ENCODE measurements around the gene HTR7. TPM values are rescaled to one million over a fixed set of nuclear protein-coding genes. Genes with fewer than 3 reads are reported as not detected.
"Not testable (repeated sequence)": the region's sequence is repeated elsewhere in the genome, so short reads cannot be mapped to it uniquely, and the experiment has no call there.

The HTR7 gene
- total RNA-seq, 1 experiment from 2014 or later = not detected

DNA sequence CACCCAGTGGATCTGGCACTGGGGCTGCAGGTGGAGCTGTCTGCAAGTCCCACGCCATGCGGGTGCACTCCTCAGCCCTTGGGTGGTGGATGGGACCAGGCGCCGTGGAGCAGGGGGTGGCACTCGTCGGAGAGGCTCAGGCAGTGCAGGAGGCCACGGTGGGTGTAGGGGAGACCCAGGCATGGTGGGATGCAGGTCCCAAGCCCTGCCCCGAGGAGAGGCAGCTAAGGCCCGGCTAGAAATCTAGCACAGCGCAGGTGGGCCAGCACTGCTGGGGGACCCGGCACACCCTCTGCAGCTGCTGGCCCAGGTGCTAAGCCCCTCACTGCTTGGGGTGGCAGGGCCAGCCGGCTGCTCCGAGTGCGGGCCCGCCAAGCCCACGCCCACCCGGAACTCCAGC is 25.7 kb downstream of the HTR7 start:
- Histone ChIP-seq H3K4me3 (ENCODE audit: low read depth, low read length, poor library complexity, severe bottlenecking) (no peak overlapping the region), H3K9me3 (ENCODE audit: low read depth, low read length, poor library complexity, severe bottlenecking) (no peaks in the 10 kb centered on the region), H3K36me3 (ENCODE audit: insufficient read depth, low read length, poor library complexity, severe bottlenecking) (no peaks in the 10 kb centered on the region), H3K27me3 (replicated peaks; ENCODE audit: insufficient read depth, low read depth, low read length, poor library complexity) (peaks cover 8% of the 10 kb centered on the region), H3K4me1 (ENCODE audit: insufficient read depth, low read length, poor library complexity, severe bottlenecking) (no peaks in the 10 kb centered on the region), H3K27ac (ENCODE audit: low read depth, low read length, poor library complexity, severe bottlenecking) (no peak overlapping the region)
- DNase-seq (ENCODE audit: low spot score) = no peak
- no TSS peak for BruUV-seq (replicated peaks)
- POLR2A ChIA-PET (ENCODE audit: low non-redundant PET) = no interaction called here
- intact Hi-C loops (cut with micrococcal nuclease; ENCODE audit: unreplicated experiment) = no loop called here
- CTCF ChIA-PET = no interaction called here
- TF ChIP-seq CTCF (conservative IDR thresholded peaks at IDR 0.05; ENCODE audit: low read depth, low read length) (no peak), EZH2 (IDR thresholded peaks at IDR 0.05; ENCODE audit: borderline replicate concordance, low read depth, low read length, poor library complexity, severe bottlenecking) (no peak)

DNA sequence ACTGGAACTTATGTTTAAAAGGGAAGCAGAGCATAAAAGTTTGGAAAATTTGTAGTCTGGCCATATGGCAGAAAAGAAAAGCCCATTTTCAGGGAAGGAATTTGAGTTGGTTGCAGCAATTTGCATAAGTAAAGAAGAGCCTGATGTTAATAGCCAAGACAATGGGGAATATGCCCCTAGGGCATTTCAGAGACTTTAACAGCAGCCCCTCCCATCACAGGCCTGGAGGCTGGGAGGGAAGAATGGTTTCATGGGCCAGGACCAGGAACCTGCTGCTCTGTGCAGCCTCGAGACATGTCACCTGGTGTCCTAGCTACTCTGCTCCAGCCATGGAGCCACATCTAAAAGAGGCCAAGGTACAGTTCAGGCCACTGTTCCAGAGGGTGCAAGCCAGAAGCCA is 35.3 kb downstream of the HTR7 start:
- Histone ChIP-seq H3K4me3 (ENCODE audit: low read depth, low read length, poor library complexity, severe bottlenecking) (no peak overlapping the region), H3K27ac (ENCODE audit: low read depth, low read length, poor library complexity, severe bottlenecking) (no peak overlapping the region), H3K27me3 (replicated peaks; ENCODE audit: insufficient read depth, low read depth, low read length, poor library complexity) (peaks cover 13% of the 10 kb centered on the region), H3K9me3 (ENCODE audit: low read depth, low read length, poor library complexity, severe bottlenecking) (no peaks in the 10 kb centered on the region), H3K4me1 (ENCODE audit: insufficient read depth, low read length, poor library complexity, severe bottlenecking) (no peaks in the 10 kb centered on the region), H3K36me3 (ENCODE audit: insufficient read depth, low read length, poor library complexity, severe bottlenecking) (no peaks in the 10 kb centered on the region)
- BruUV-seq (replicated peaks) = no TSS peak
- intact Hi-C loops (cut with micrococcal nuclease; ENCODE audit: unreplicated experiment) = no loop called here
- DNase-seq (ENCODE audit: low spot score) = no peak
- CTCF ChIA-PET = no interaction called here
- TF ChIP-seq CTCF (conservative IDR thresholded peaks at IDR 0.05; ENCODE audit: low read depth, low read length) (no peak), EZH2 (IDR thresholded peaks at IDR 0.05; ENCODE audit: borderline replicate concordance, low read depth, low read length, poor library complexity, severe bottlenecking) (no peak)
- POLR2A ChIA-PET (ENCODE audit: low non-redundant PET) = no interaction called here

GRCh38 chr10:90821864-90822263 is 36.0 kb downstream of the HTR7 start:
- CTCF ChIA-PET = not testable (repeated sequence)

GRCh38 chr10:90819911-90820310 is 37.9 kb downstream of the HTR7 start:
- no peak for DNase-seq (ENCODE audit: low spot score)
- H3K27me3 ChIP-seq (replicated peaks; ENCODE audit: insufficient read depth, low read depth, low read length, poor library complexity) = peaks cover 32% of the 10 kb centered on the region
- H3K4me1 ChIP-seq (ENCODE audit: insufficient read depth, low read length, poor library complexity, severe bottlenecking) = no peaks in the 10 kb centered on the region
- POLR2A ChIA-PET (ENCODE audit: low non-redundant PET) = no interaction called here
- no TSS peak for BruUV-seq (replicated peaks)
- no peak overlapping the region for H3K27ac ChIP-seq (ENCODE audit: low read depth, low read length, poor library complexity, severe bottlenecking)
- CTCF ChIA-PET = no interaction called here
- H3K4me3 ChIP-seq (ENCODE audit: low read depth, low read length, poor library complexity, severe bottlenecking) = no peak overlapping the region
- no peak for TF ChIP-seq CTCF (conservative IDR thresholded peaks at IDR 0.05; ENCODE audit: low read depth, low read length)
- TF ChIP-seq EZH2 (IDR thresholded peaks at IDR 0.05; ENCODE audit: borderline replicate concordance, low read depth, low read length, poor library complexity, severe bottlenecking) = no peak
- H3K36me3 ChIP-seq (ENCODE audit: insufficient read depth, low read length, poor library complexity, severe bottlenecking) = no peaks in the 10 kb centered on the region
- no peaks in the 10 kb centered on the region for H3K9me3 ChIP-seq (ENCODE audit: low read depth, low read length, poor library complexity, severe bottlenecking)
- intact Hi-C loops (cut with micrococcal nuclease; ENCODE audit: unreplicated experiment) = no loop called here

More at GRCh38 chr10:90821864-90822263, 36.0 kb downstream of the HTR7 start:
- BruUV-seq (replicated peaks); H3K4me3 ChIP-seq (ENCODE audit: low read depth, low read length, poor library complexity, severe bottlenecking); DNase-seq (ENCODE audit: low spot score); H3K27ac ChIP-seq (ENCODE audit: low read depth, low read length, poor library complexity, severe bottlenecking); H3K36me3 ChIP-seq (ENCODE audit: insufficient read depth, low read length, poor library complexity, severe bottlenecking); H3K4me1 ChIP-seq (ENCODE audit: insufficient read depth, low read length, poor library complexity, severe bottlenecking); H3K9me3 ChIP-seq (ENCODE audit: low read depth, low read length, poor library complexity, severe bottlenecking); intact Hi-C loops (cut with micrococcal nuclease; ENCODE audit: unreplicated experiment); POLR2A ChIA-PET (ENCODE audit: low non-redundant PET): not testable (repeated sequence)
- peaks cover 20% of the 10 kb centered on the region for H3K27me3 ChIP-seq (replicated peaks; ENCODE audit: insufficient read depth, low read depth, low read length, poor library complexity)

Measured in A673 (cell line).